Nephron (organoid): Measurements from ENCODE around the gene GSTM1.
A peak's percentile ranks its signal among the peaks of the same experiment; 100 is the strongest.
"Not testable (repeated sequence)": the region's sequence is repeated elsewhere in the genome, so short reads cannot be mapped to it uniquely, and the experiment has no call there.

Experiments
- H3K27ac Mint-ChIP-seq, 3 experiments: 2 replicates each; pipeline ENCODE4 v1.8.0; 2020; ENCODE audit warnings: mixed read lengths in 3 of 3, mild to moderate bottlenecking in 2 of 3, moderate library complexity in 1 of 3
- H3K27me3 Mint-ChIP-seq: 2 replicates; pipeline ENCODE4 v1.8.0; 2021; ENCODE audit warnings: low read depth, mild to moderate bottlenecking, moderate library complexity, mixed read lengths
- H3K36me3 Mint-ChIP-seq: 2 replicates; pipeline ENCODE4 v1.8.0; 2020; ENCODE audit warnings: low read depth, mixed read lengths
- H3K4me1 Mint-ChIP-seq: 2 replicates; pipeline ENCODE4 v1.8.0; 2020; ENCODE audit warnings: mixed read lengths
- H3K4me3 Mint-ChIP-seq, 3 experiments: 2 replicates each; pipeline ENCODE4 v1.8.0; 2020; ENCODE audit warnings: mild to moderate bottlenecking in 3 of 3, mixed read lengths in 3 of 3, moderate library complexity in 2 of 3
- H3K9me3 Mint-ChIP-seq: 2 replicates; pipeline ENCODE4 v1.8.0; 2020; ENCODE audit warnings: mixed read lengths
- CTCF ChIP-seq, 3 experiments: fragments of 200-600 bp; sonication (generic); IDR thresholded peaks; one replicate each; pipeline ENCODE4 v1.5.0; 2021; ENCODE audit warnings: antibody characterized with exemption in 3 of 3; ENCODE audit not compliant: unreplicated experiment in 3 of 3

GSTM1 gene

GRCh38 chr1:109671067-109671466 is 16.6 kb upstream of the GSTM1 start:
- no peaks in the 10 kb centered on the region for H3K27me3 Mint-ChIP-seq
- peak overlapping the region in 2 of 3 experiments; percentile 36 to 64 for H3K4me3 Mint-ChIP-seq
- TF ChIP-seq CTCF (IDR thresholded peaks at IDR 0.05; ENCODE audit: unreplicated experiment in 3 of 3) = no peak
- no peaks in the 10 kb centered on the region for H3K9me3 Mint-ChIP-seq
- H3K4me1 Mint-ChIP-seq = peaks cover 15% of the 10 kb centered on the region
- H3K27ac Mint-ChIP-seq = no peak overlapping the region
- peaks cover 31% of the 10 kb centered on the region for H3K36me3 Mint-ChIP-seq

GRCh38 chr1:109673861-109674260 is 13.8 kb upstream of the GSTM1 start:
- not testable (repeated sequence) for H3K27me3 Mint-ChIP-seq, H3K4me3 Mint-ChIP-seq, H3K27ac Mint-ChIP-seq, H3K9me3 Mint-ChIP-seq
- Mint-ChIP-seq H3K36me3 (peaks cover 35% of the 10 kb centered on the region), H3K4me1 (peaks cover 14% of the 10 kb centered on the region)

GRCh38 chr1:109676683-109677381 is 10.8 kb upstream of the GSTM1 start:
- H3K9me3 Mint-ChIP-seq, H3K4me1 Mint-ChIP-seq, H3K4me3 Mint-ChIP-seq, H3K27me3 Mint-ChIP-seq, H3K27ac Mint-ChIP-seq: not testable (repeated sequence)
- H3K36me3 Mint-ChIP-seq = peaks cover 17% of the 10 kb centered on the region

- H3K36me3 Mint-ChIP-seq = peaks cover 17% of the 10 kb centered on the region
- no peaks in the 10 kb centered on the region for H3K9me3 Mint-ChIP-seq
- H3K27ac Mint-ChIP-seq = no peak overlapping the region
- H3K4me1 Mint-ChIP-seq = peaks cover 7% of the 10 kb centered on the region
- no peak for TF ChIP-seq CTCF (IDR thresholded peaks at IDR 0.05; ENCODE audit: unreplicated experiment in 3 of 3)
- no peaks in the 10 kb centered on the region for H3K27me3 Mint-ChIP-seq
- H3K4me3 Mint-ChIP-seq = no peak overlapping the region
These were observed 10.2 kb upstream of the GSTM1 start for GRCh38 chr1:109677459-109677858.

GRCh38 chr1:109678637-109679036 is 9.0 kb upstream of the GSTM1 start:
- not testable (repeated sequence) for H3K4me3 Mint-ChIP-seq, H3K27me3 Mint-ChIP-seq, H3K4me1 Mint-ChIP-seq, H3K27ac Mint-ChIP-seq, H3K9me3 Mint-ChIP-seq
- peaks cover 12% of the 10 kb centered on the region for H3K36me3 Mint-ChIP-seq

- not testable (repeated sequence) for H3K4me1 Mint-ChIP-seq, H3K9me3 Mint-ChIP-seq, H3K4me3 Mint-ChIP-seq, H3K36me3 Mint-ChIP-seq, H3K27me3 Mint-ChIP-seq, H3K27ac Mint-ChIP-seq
These were observed 2.8 kb upstream of the GSTM1 start for GRCh38 chr1:109684777-109685176.

GRCh38 chr1:109685399-109685798 is 2.2 kb upstream of the GSTM1 start:
- not testable (repeated sequence) for H3K27ac Mint-ChIP-seq, H3K4me1 Mint-ChIP-seq, H3K36me3 Mint-ChIP-seq, H3K27me3 Mint-ChIP-seq, H3K9me3 Mint-ChIP-seq, H3K4me3 Mint-ChIP-seq

GRCh38 chr1:109685890-109686289 is 1.7 kb upstream of the GSTM1 start:
- H3K9me3 Mint-ChIP-seq, H3K4me1 Mint-ChIP-seq, H3K27me3 Mint-ChIP-seq, H3K4me3 Mint-ChIP-seq, H3K36me3 Mint-ChIP-seq: not testable (repeated sequence)
- H3K27ac Mint-ChIP-seq = peak overlapping the region in 1 of 3 experiments; percentile 55

- H3K4me1 Mint-ChIP-seq, H3K9me3 Mint-ChIP-seq, H3K36me3 Mint-ChIP-seq, H3K27me3 Mint-ChIP-seq: not testable (repeated sequence)
- H3K4me3 Mint-ChIP-seq = peak overlapping the region; percentile 82 to 90 (median 90)
- peak overlapping the region; percentile 95 to 98 (median 97) for H3K27ac Mint-ChIP-seq
These were observed 508 bp upstream of the GSTM1 start for GRCh38 chr1:109687109-109687508.
